ENCODE measurements around the gene ATXN1. TPM values are rescaled to one million over a fixed set of nuclear protein-coding genes. Genes with fewer than 3 reads are reported as not detected.

The ATXN1 gene
- polyA plus RNA-seq, 1 donor (not counting 4 experiments of a cell fraction or from before 2014, with no cell fraction given): 9.7 TPM

GRCh38 chr6:16301511-16301910 lies 459.7 kb downstream of the ATXN1 start:
- Histone ChIP-seq H3K27me3 (ENCODE audit: control insufficient read depth, extremely low read depth, insufficient read depth, low read length) (no peaks in the 10 kb centered on the region), H4K20me1 (ENCODE audit: control insufficient read depth, extremely low read depth, insufficient read depth, low read length) (no peaks in the 10 kb centered on the region), H3K4me1 (ENCODE audit: control insufficient read depth, extremely low read depth, insufficient read depth, low read length) (no peaks in the 10 kb centered on the region), H3K9ac (ENCODE audit: control insufficient read depth, extremely low read depth, insufficient read depth, low read length) (no peak overlapping the region), H2AFZ (ENCODE audit: control insufficient read depth, low read length) (no peak overlapping the region), H3K79me2 (ENCODE audit: control insufficient read depth, insufficient read depth, low read length) (no peaks in the 10 kb centered on the region), H3K9me3 (ENCODE audit: control insufficient read depth, low read depth, low read length) (no peaks in the 10 kb centered on the region), H3K4me3 (ENCODE audit: control insufficient read depth in 2 of 3, extremely low read depth in 1 of 3, insufficient read depth in 2 of 3, low read depth in 1 of 3, low read length in 3 of 3) (no peak overlapping the region), H3K27ac (ENCODE audit: control insufficient read depth, insufficient read depth, low read length) (no peak overlapping the region), H3K36me3 (ENCODE audit: control insufficient read depth in 2 of 2, extremely low read depth in 1 of 2, insufficient read depth in 2 of 2, low read length in 2 of 2) (no peaks in the 10 kb centered on the region), H3K9me1 (ENCODE audit: control insufficient read depth, extremely low read depth, insufficient read depth, low read length) (no peaks in the 10 kb centered on the region), H3K4me2 (ENCODE audit: control insufficient read depth, extremely low read depth, insufficient read depth, low read depth, low read length) (no peak overlapping the region)
- dilution Hi-C loops (cut with MboI; ENCODE audit: extremely low pct_ligation_motif_present, low sequenced_read_pairs): no loop called here
- no peak for TF ChIP-seq EZH2 (IDR thresholded peaks at IDR 0.05; ENCODE audit: low read length)
- TF ChIP-seq, protein P1, sequence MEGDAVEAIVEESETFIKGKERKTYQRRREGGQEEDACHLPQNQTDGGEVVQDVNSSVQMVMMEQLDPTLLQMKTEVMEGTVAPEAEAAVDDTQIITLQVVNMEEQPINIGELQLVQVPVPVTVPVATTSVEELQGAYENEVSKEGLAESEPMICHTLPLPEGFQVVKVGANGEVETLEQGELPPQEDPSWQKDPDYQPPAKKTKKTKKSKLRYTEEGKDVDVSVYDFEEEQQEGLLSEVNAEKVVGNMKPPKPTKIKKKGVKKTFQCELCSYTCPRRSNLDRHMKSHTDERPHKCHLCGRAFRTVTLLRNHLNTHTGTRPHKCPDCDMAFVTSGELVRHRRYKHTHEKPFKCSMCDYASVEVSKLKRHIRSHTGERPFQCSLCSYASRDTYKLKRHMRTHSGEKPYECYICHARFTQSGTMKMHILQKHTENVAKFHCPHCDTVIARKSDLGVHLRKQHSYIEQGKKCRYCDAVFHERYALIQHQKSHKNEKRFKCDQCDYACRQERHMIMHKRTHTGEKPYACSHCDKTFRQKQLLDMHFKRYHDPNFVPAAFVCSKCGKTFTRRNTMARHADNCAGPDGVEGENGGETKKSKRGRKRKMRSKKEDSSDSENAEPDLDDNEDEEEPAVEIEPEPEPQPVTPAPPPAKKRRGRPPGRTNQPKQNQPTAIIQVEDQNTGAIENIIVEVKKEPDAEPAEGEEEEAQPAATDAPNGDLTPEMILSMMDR (optimal IDR thresholded peaks at IDR 0.05 in 1 of 3, IDR thresholded peaks at IDR 0.05 in 1 of 3, conservative IDR thresholded peaks at IDR 0.05 in 1 of 3; ENCODE audit: extremely low read depth in 1 of 3, insufficient read depth in 2 of 3, low read length in 3 of 3): no peak
- DNase-seq (ENCODE audit: low read depth, low spot score): no peak
- FAIRE-seq: no peak

GRCh38 chr6:16299861-16300260 lies 461.4 kb downstream of the ATXN1 start:
- TF ChIP-seq, protein P1 (optimal IDR thresholded peaks at IDR 0.05 in 1 of 3, IDR thresholded peaks at IDR 0.05 in 1 of 3, conservative IDR thresholded peaks at IDR 0.05 in 1 of 3; ENCODE audit: extremely low read depth in 1 of 3, insufficient read depth in 2 of 3, low read length in 3 of 3): no peak
- TF ChIP-seq EZH2 (IDR thresholded peaks at IDR 0.05; ENCODE audit: low read length): no peak
- H3K36me3 ChIP-seq (ENCODE audit: control insufficient read depth in 2 of 2, extremely low read depth in 1 of 2, insufficient read depth in 2 of 2, low read length in 2 of 2): no peaks in the 10 kb centered on the region
- no peaks in the 10 kb centered on the region for H3K4me1 ChIP-seq (ENCODE audit: control insufficient read depth, extremely low read depth, insufficient read depth, low read length)
- no peak overlapping the region for H3K4me2 ChIP-seq (ENCODE audit: control insufficient read depth, extremely low read depth, insufficient read depth, low read depth, low read length)
- no peak overlapping the region for H3K9ac ChIP-seq (ENCODE audit: control insufficient read depth, extremely low read depth, insufficient read depth, low read length)
- H3K27me3 ChIP-seq (ENCODE audit: control insufficient read depth, extremely low read depth, insufficient read depth, low read length): peaks cover 2% of the 10 kb centered on the region
- no peak overlapping the region for H3K27ac ChIP-seq (ENCODE audit: control insufficient read depth, insufficient read depth, low read length)
- DNase-seq (ENCODE audit: low read depth, low spot score) (no peak), FAIRE-seq (no peak)
- H4K20me1 ChIP-seq (ENCODE audit: control insufficient read depth, extremely low read depth, insufficient read depth, low read length): no peaks in the 10 kb centered on the region
- no peaks in the 10 kb centered on the region for H3K79me2 ChIP-seq (ENCODE audit: control insufficient read depth, insufficient read depth, low read length)
- no peaks in the 10 kb centered on the region for H3K9me3 ChIP-seq (ENCODE audit: control insufficient read depth, low read depth, low read length)
- H3K4me3 ChIP-seq (ENCODE audit: control insufficient read depth in 2 of 3, extremely low read depth in 1 of 3, insufficient read depth in 2 of 3, low read depth in 1 of 3, low read length in 3 of 3): no peak overlapping the region
- dilution Hi-C loops (cut with MboI; ENCODE audit: extremely low pct_ligation_motif_present, low sequenced_read_pairs): no loop called here
- H2AFZ ChIP-seq (ENCODE audit: control insufficient read depth, low read length): no peak overlapping the region
- H3K9me1 ChIP-seq (ENCODE audit: control insufficient read depth, extremely low read depth, insufficient read depth, low read length): no peaks in the 10 kb centered on the region

Measured in keratinocyte (primary cell).